Osteocyte (in vitro differentiated cells): Measurements from ENCODE around the gene TMEM11. TPM values are rescaled to one million over a fixed set of nuclear protein-coding genes. Genes with fewer than 3 reads are reported as not detected.
A peak's percentile ranks its signal among the peaks of the same experiment; 100 is the strongest.

Experiments
- DNase-seq: peaks from one replicate; pipeline ENCODE4 v3.0.0; 2021; ENCODE audit warnings: mixed read lengths; ENCODE audit not compliant: unreplicated experiment; ENCODE audit errors: extremely low spot score
- H3K27ac Mint-ChIP-seq: one replicate; pipeline ENCODE4 v1.8.0; 2021; ENCODE audit warnings: mild to moderate bottlenecking, mixed read lengths; ENCODE audit not compliant: unreplicated experiment
- H3K27me3 Mint-ChIP-seq: one replicate; pipeline ENCODE4 v1.8.0; 2021; ENCODE audit warnings: mixed read lengths; ENCODE audit not compliant: unreplicated experiment
- H3K36me3 Mint-ChIP-seq: one replicate; pipeline ENCODE4 v1.8.0; 2021; ENCODE audit warnings: mixed read lengths; ENCODE audit not compliant: unreplicated experiment
- H3K4me1 Mint-ChIP-seq: one replicate; pipeline ENCODE4 v1.8.0; 2021; ENCODE audit warnings: mixed read lengths; ENCODE audit not compliant: unreplicated experiment
- H3K4me3 Mint-ChIP-seq: one replicate; pipeline ENCODE4 v1.8.0; 2021; ENCODE audit warnings: mild to moderate bottlenecking, moderate library complexity, mixed read lengths; ENCODE audit not compliant: unreplicated experiment
- H3K9me3 Mint-ChIP-seq: one replicate; pipeline ENCODE4 v1.8.0; 2021; ENCODE audit warnings: mixed read lengths; ENCODE audit not compliant: unreplicated experiment
- CTCF ChIP-seq: fragments of 200-600 bp; sonication (generic); IDR thresholded peaks from 2 replicates; pipeline ENCODE4 v1.5.0; 2021; ENCODE audit warnings: antibody characterized with exemption, mild to moderate bottlenecking, moderate library complexity
- long read RNA-seq: library from polyadenylated mRNA; unstranded; transcript quantifications from one replicate; pipeline ENCODE4 v2.0.0, GENCODE V29; 2021
- total RNA-seq: library from RNA; stranded (reverse); gene quantifications from 2 replicates; pipeline ENCODE4 v1.2.1, GENCODE V29; 2021

Gene TMEM11
- total RNA-seq = 20.4 and 21.5 TPM in 2 replicates
- long read RNA-seq, transcript TMEM11-201 (2 exons, 2,095 nt) = major isoform, 22 of 39 reads
- long read RNA-seq, transcript TMEM11-202 (3 exons, 1,246 nt) = minor isoform, 17 of 39 reads
- long read RNA-seq, partial matches to known transcripts = 0 of 39 reads
- long read RNA-seq, other reads (novel, unspliced or antisense) = 0 of 39 reads

DNA sequence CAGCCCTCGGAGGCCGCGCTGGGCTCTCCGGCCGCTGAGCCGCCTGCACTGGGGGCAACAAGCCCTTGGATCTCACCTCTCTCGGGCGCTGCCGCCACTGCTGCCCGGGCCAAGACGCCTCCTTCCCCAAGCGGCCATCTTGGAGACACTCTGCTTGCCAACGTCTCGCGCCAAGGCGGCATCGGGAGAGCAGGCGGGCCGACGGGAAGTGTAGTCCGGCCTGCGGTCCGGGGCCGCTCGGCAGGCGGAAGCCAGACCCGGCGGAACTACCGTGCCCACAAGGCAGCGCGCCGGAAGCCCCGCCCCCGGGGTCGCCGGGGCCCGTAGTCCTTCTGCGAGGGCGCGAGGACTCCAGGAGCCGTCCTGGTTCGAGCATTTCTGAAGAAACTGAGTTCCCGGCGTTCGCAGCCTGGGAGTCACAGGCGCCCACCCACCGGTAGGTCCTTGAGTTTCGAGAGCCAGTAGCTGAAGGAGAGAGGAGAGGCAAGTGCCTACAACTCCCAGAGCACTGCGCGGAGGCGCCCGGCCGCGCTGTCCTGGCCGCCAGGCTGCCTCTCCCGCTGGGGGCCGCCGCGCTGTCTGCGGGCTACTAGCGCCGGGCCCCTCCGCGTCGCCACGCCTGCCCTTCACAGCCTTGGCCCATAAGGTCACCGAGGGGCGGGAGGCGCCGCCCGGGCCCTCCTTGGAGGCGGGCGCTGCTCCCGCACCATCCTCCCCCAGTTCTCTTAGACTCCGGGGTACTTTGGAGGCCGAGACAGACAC lies at the start of gene TMEM11:
TSS of gene TMEM11 (minus strand) at position 147 of the 762 bp plus-strand sequence. CDS start at position 138, 9 bp downstream.
- Mint-ChIP-seq H3K4me3 (peak within 1 kb of the TSS; percentile 87), H3K36me3 (peaks cover 6% of the 10 kb centered on the region), H3K27me3 (no peaks in the 10 kb centered on the region), H3K9me3 (no peaks in the 10 kb centered on the region), H3K4me1 (peaks cover 29% of the 10 kb centered on the region), H3K27ac (peak within 1 kb of the TSS; percentile 95)
- TF ChIP-seq CTCF = peak; percentile 35
- DNase-seq = peak; percentile 98

GRCh38 chr17:21263376-21263775 lies 49.4 kb upstream of the TMEM11 start:
- Mint-ChIP-seq H3K9me3 (no peaks in the 10 kb centered on the region), H3K36me3 (no peaks in the 10 kb centered on the region), H3K27ac (no peak overlapping the region), H3K27me3 (peaks cover 9% of the 10 kb centered on the region), H3K4me1 (peaks cover 2% of the 10 kb centered on the region), H3K4me3 (no peak overlapping the region)
- TF ChIP-seq CTCF = no peak
- no peak for DNase-seq

DNA sequence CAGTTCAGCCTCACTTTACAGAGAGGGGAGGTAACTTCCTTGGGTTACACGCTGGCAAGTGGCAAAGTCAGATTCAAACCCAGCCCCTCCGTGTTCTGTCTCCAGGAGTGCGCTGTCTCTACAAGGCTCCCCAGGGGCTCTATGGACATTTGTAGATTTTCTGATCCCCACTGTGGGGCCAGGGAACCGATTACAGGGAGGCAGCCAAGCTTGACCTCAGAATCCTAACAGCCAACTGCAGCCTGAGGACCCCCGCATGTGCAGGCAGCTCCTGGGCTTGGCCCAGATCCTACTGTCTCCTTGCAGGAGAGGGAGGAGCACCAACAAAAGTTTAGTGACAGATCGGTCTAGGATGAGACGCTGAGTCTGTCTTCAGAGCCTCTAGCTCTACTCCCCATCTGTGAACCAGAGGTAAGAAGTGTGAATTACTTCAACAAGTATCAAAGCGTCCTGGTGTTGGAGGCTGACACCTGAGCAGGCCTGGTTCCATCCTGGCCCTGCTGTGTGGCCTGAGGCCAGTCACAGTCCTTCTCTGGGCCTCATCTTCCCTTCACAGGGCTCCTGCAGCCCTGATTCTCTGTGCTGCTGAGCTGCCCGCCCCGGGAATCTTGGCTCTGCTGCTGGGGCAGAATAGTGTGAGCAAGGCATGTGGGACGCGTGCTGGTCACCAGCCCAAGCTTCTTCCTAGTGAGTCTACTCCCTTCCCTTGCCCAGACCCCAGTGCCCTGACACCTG lies 48.5 kb upstream of the TMEM11 start:
- H3K36me3 Mint-ChIP-seq = no peaks in the 10 kb centered on the region

DNA sequence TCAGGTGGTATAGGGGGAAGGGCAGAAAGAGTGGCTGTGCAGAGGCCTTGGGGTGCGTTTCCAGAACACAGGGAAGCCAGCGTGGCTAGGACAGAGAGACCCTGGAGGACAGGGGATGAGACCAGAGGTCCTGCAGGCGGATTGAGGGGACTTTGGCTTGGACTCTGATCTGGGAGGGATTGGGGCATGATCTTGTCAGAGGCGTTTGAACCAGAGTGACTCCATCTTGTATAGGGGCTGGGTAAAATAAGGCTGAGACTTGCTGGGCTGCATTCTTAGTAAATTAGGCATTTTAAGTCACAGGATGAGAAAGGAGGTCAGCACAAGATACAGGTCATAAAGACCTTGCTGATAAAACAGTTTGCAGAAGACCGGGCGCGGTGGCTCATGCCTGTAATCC lies 44.6 kb upstream of the TMEM11 start:
- Mint-ChIP-seq H3K9me3 (no peaks in the 10 kb centered on the region), H3K4me1 (peaks cover 14% of the 10 kb centered on the region), H3K27ac (no peak overlapping the region), H3K4me3 (no peak overlapping the region), H3K36me3 (no peaks in the 10 kb centered on the region), H3K27me3 (no peaks in the 10 kb centered on the region)
- DNase-seq = no peak
- TF ChIP-seq CTCF = no peak

More for the DNA sequence above, 48.5 kb upstream of the TMEM11 start:
- DNase-seq = no peak
- H3K27me3 Mint-ChIP-seq = peaks cover 9% of the 10 kb centered on the region
- H3K9me3 Mint-ChIP-seq = no peaks in the 10 kb centered on the region
- H3K27ac Mint-ChIP-seq = no peak overlapping the region
- TF ChIP-seq CTCF = no peak
- H3K4me1 Mint-ChIP-seq = peaks cover 8% of the 10 kb centered on the region
- H3K4me3 Mint-ChIP-seq = no peak overlapping the region
